Stimulated activated CD8-positive, alpha-beta memory T cell treated with anti-CD3 and anti-CD28 coated beads, Interleukin-15, amount 100 ng/mL, for 4 hours (primary cell): ENCODE results near the gene C5orf15.
"Not testable (repeated sequence)": the region's sequence is repeated elsewhere in the genome, so short reads cannot be mapped to it uniquely, and the experiment has no call there.

ENCODE experiments used
- DNase-seq, 2 donors: peaks; one replicate each; pipeline ENCODE4 v3.0.0-alpha.2; 2020; ENCODE audit warnings: low read depth in 2 of 2

C5orf15 gene

GRCh38 chr5:133994297-133994989 lies 26.0 kb upstream of the C5orf15 start:
- no peak for DNase-seq

GRCh38 chr5:133993185-133993936 lies 24.9 kb upstream of the C5orf15 start:
- DNase-seq, result no peak

- DNase-seq, result no peak
Observed at GRCh38 chr5:133992429-133993155, 24.2 kb upstream of the C5orf15 start.

- no peak for DNase-seq
Observed at GRCh38 chr5:133991171-133991910, 22.9 kb upstream of the C5orf15 start.

- no peak for DNase-seq
Observed at GRCh38 chr5:133990396-133990795, 22.0 kb upstream of the C5orf15 start.

- DNase-seq, result no peak
Observed at GRCh38 chr5:133985540-133986180, 17.2 kb upstream of the C5orf15 start.

- DNase-seq, result no peak
Observed at GRCh38 chr5:133983674-133984073, 15.2 kb upstream of the C5orf15 start.

GRCh38 chr5:133981714-133982113 lies 13.3 kb upstream of the C5orf15 start:
- DNase-seq, result no peak

GRCh38 chr5:133980652-133981051 lies 12.2 kb upstream of the C5orf15 start:
- DNase-seq, result no peak

- DNase-seq, result no peak
Observed at GRCh38 chr5:133978943-133979342, 10.5 kb upstream of the C5orf15 start.

GRCh38 chr5:133977858-133978257 lies 9.4 kb upstream of the C5orf15 start:
- DNase-seq, result no peak

- no peak for DNase-seq
Observed at GRCh38 chr5:133977161-133977787, 8.8 kb upstream of the C5orf15 start.

- DNase-seq, result not testable (repeated sequence)
Observed at GRCh38 chr5:133975546-133975945, 7.1 kb upstream of the C5orf15 start.

GRCh38 chr5:133974142-133974541 lies 5.7 kb upstream of the C5orf15 start:
- no peak for DNase-seq

GRCh38 chr5:133970325-133970909 lies 2.0 kb upstream of the C5orf15 start:
- no peak for DNase-seq

- DNase-seq, result no peak
Observed at GRCh38 chr5:133969654-133970324, 1.4 kb upstream of the C5orf15 start.

- DNase-seq, result no peak
Observed at GRCh38 chr5:133967698-133968203, 674 bp downstream of the C5orf15 start.

- DNase-seq, result no peak
Observed at GRCh38 chr5:133967124-133967523, 1.3 kb downstream of the C5orf15 start.

- DNase-seq, result no peak
Observed at GRCh38 chr5:133966090-133966489, 2.3 kb downstream of the C5orf15 start.
